Stimulated activated CD8-positive, alpha-beta memory T cell treated with anti-CD3 and anti-CD28 coated beads, Interleukin-4, amount 100 ng/mL, for 24 hours (primary cell): ENCODE results near the gene SNX13.
"Not testable (repeated sequence)": the region's sequence is repeated elsewhere in the genome, so short reads cannot be mapped to it uniquely, and the experiment has no call there.

ENCODE experiments used
- DNase-seq: peaks from one replicate; pipeline ENCODE4 v3.0.0-alpha.2; 2020; ENCODE audit warnings: low read depth

SNX13 gene

GRCh38 chr7:17913250-17913649, 27.0 kb downstream of the SNX13 start:
- DNase-seq, result no peak

GRCh38 chr7:17912536-17913235, 27.6 kb downstream of the SNX13 start:
- no peak for DNase-seq

GRCh38 chr7:17912050-17912449, 28.2 kb downstream of the SNX13 start:
- DNase-seq, result no peak

- DNase-seq, result no peak
Observed at GRCh38 chr7:17910377-17910776, 29.9 kb downstream of the SNX13 start.

- DNase-seq, result not testable (repeated sequence)
Observed at GRCh38 chr7:17909310-17909709, 31.0 kb downstream of the SNX13 start.

GRCh38 chr7:17907014-17907413, 33.3 kb downstream of the SNX13 start:
- DNase-seq, result no peak

- no peak for DNase-seq
Observed at GRCh38 chr7:17903337-17903736, 37.0 kb downstream of the SNX13 start.

GRCh38 chr7:17902599-17902998, 37.7 kb downstream of the SNX13 start:
- DNase-seq, result no peak

GRCh38 chr7:17900464-17900863, 39.8 kb downstream of the SNX13 start:
- DNase-seq, result no peak

GRCh38 chr7:17898111-17898510, 42.2 kb downstream of the SNX13 start:
- no peak for DNase-seq

- DNase-seq, result no peak
Observed at GRCh38 chr7:17887286-17887685, 53.0 kb downstream of the SNX13 start.

- DNase-seq, result no peak
Observed at GRCh38 chr7:17882685-17883084, 57.6 kb downstream of the SNX13 start.

GRCh38 chr7:17879075-17879661, 61.1 kb downstream of the SNX13 start:
- DNase-seq, result no peak

GRCh38 chr7:17878627-17879026, 61.7 kb downstream of the SNX13 start:
- no peak for DNase-seq

- DNase-seq, result no peak
Observed at GRCh38 chr7:17871815-17872533, 68.3 kb downstream of the SNX13 start.

- DNase-seq, result no peak
Observed at GRCh38 chr7:17870406-17870805, 69.9 kb downstream of the SNX13 start.

- no peak for DNase-seq
Observed at GRCh38 chr7:17863809-17864143, 76.5 kb downstream of the SNX13 start.

GRCh38 chr7:17863095-17863808, 77.0 kb downstream of the SNX13 start:
- DNase-seq, result no peak

GRCh38 chr7:17856251-17856650, 84.0 kb downstream of the SNX13 start:
- DNase-seq, result no peak

GRCh38 chr7:17855202-17855601, 85.1 kb downstream of the SNX13 start:
- DNase-seq, result no peak

GRCh38 chr7:17854261-17855047, 85.8 kb downstream of the SNX13 start:
- no peak for DNase-seq

GRCh38 chr7:17852361-17852760, 87.9 kb downstream of the SNX13 start:
- no peak for DNase-seq
